Stromal cell of bone marrow (primary cell): ENCODE results near the gene UST.
"Not testable (repeated sequence)": the region's sequence is repeated elsewhere in the genome, so short reads cannot be mapped to it uniquely, and the experiment has no call there.

Source experiments
- DNase-seq: peaks from one replicate; pipeline ENCODE4 v3.0.0-alpha.2; 2012; ENCODE audit warnings: low read depth

Gene UST

GRCh38 chr6:148765898-148766808, 19.3 kb downstream of the UST start:
- DNase-seq = no peak

GRCh38 chr6:148768646-148769270, 21.9 kb downstream of the UST start:
- DNase-seq = no peak

DNA sequence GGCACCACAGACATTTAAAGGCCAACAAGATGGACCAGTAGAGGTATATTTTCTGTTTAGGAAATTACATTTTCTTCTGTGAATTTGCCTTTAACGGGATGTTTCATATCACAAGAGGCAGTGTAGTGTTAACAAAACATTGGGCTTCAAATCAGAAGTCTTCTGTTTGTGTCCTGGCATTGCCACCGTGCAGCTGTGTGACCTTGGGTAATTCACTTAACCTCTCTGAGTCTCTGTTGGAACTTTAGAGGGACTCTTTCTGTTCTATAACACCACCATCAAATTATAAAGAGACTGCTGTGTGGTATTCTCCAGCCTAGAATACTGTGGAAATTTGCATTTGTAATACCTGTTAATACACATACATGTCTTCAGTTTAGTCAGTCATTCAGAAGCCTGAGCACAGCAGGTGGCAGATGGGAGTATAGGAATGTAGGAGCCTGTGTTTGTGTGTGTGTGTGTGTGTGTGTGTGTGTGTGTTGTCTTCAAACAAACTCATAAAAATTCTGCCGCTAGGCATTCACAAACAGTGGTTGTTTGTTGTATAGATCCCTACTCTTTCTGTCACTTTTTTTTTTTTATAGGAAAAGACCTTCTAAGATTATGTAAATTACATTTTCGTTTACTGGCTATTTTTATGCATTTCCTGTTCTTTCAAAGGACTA, 22.6 kb downstream of the UST start:
- DNase-seq = no peak

DNA sequence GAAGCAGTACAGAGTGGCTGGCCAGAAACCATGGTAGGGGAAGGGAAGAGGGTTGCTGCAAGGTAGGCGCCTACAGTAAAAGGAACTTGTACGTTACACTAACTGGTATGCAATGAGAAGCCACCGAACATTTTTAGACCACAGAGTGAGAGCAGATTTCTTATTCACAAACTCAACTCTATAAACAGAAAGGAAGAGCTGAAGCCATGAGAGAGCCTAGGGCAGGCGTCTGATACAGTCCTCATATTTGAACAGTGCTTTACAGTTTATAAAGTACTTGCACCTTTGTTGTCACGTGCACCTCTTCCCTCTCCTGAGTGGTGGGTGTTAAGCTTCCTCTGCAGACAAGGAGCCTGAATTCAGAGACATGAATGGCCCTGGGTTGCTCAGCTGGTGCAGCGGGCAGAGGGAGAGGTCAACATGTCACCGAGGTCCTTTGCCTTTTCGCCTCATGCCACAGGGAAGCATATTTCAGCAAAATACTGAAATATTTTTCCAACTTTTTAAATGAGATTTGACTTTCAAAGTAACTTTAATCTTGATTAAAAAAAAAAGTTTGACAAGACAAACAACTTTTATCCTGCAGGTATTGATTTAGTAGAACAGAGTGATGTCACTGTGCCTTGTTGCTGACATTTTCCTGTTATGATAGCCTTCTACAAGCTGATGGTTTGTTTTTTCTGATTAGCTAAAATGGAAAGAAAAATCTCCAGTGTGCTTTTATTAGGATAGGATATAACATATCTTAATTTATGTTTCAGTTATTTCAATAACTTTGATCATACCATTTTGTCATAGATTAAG, 23.8 kb downstream of the UST start:
- DNase-seq = no peak

DNA sequence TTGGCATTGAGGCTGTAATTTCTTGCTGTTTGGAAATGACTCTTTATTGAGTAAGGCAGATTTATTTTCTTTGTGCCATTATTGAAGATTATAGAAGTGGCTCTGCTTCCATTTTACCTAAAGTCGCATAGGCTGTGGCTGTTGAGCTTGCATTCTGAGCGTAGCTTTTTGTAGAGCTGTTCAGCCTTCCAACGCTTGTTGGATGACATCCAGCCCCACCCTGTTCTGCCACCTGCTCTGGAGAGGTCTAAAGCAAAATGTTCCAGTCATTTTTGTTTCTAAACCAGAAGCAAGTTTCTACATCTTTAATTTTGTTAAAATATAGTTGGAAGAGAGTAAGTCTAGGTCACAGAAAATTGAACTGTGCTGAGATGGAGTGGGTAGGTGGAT, 24.4 kb downstream of the UST start:
- DNase-seq = no peak

- no peak for DNase-seq
Measured at GRCh38 chr6:148771896-148772554, 25.2 kb downstream of the UST start.

- no peak for DNase-seq
Measured at GRCh38 chr6:148775161-148775560, 28.3 kb downstream of the UST start.

GRCh38 chr6:148776321-148777308, 29.8 kb downstream of the UST start:
- DNase-seq = peak; percentile 68

DNA sequence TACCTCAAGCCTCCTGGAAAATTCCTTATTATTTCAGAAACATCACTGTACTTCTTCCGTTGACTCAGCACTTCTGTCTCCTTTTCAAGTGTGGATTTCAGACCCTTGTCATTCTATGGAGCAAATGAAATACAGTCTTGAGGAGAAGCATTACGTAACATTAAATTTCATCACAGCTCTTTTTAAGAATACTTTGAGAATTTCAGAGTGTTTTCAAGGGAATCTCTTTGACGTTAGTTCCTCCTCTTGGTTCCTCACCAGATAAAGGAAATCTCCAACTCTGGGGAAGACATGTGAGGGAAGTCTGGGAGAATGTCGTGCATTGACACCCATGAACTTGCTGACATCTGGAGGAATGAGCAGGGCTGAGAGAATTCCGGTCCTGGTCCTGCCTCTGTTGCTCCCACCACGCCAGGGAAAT, 32.3 kb downstream of the UST start:
- no peak for DNase-seq

GRCh38 chr6:148780423-148780822, 33.6 kb downstream of the UST start:
- DNase-seq = not testable (repeated sequence)

DNA sequence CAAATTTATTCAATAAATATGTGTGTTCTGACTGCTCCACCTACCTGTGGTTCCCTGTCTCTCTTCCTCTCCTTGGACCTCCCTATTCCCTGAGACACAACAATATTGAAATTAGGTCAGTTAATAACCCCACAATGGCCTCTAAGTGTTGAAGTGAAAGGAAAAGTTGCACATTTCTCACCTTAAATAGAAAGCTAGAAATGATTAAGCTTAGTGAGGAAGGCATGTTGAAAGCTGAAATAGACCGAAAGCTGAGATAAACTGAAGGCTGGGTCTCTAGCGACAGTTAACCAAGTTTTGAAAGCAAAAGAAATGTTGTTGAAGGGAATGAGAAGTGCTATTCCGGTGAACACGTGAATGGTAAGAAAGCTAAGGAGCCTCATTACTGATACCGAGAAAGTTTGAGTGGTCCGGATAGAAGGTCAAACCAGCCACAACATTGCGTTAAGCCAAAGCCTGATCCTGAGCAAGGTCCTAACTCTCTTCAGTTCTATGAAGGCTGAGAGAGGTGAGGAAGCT, 34.1 kb downstream of the UST start:
- DNase-seq = no peak

GRCh38 chr6:148789948-148790347, 43.1 kb downstream of the UST start:
- no peak for DNase-seq

DNA sequence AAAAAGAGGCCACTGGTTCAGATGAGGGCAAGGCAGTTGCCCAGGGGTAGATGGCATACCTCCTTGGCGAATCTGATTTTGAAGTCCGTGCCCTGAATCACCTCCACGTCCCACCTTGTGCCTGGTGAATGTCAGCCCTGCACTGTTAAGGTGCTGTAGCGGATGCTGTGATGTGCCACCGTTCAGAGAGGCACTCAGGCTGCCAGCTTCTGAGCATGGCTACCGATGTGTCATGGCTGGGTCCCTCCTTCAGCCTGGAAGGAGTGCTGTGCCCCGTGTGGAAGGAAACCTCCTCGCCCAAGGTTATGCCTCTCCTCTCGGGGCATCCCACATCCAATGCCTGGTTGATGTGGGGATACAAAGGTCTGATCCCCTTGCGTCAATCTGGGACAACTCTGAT, 43.6 kb downstream of the UST start:
- no peak for DNase-seq

DNA sequence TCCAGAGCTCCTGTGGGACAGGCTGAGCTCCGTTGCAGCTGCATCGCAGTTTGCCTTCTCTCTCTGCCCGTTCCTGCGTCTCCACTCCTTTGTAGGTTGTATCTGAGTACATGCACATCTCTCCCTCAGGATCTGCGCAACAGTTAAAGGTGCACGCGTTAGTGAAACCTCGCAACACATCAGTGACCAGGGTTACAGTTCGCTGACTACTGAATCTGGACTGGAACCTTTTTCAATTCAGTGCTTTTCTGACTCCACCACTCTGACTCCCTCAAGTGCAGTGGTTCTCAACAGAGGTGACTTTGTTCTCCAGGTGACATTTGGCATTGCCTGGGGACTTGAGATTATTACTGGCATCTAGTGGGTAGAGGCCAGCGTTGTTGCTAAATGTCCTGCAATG, 44.0 kb downstream of the UST start:
- DNase-seq = no peak

DNA sequence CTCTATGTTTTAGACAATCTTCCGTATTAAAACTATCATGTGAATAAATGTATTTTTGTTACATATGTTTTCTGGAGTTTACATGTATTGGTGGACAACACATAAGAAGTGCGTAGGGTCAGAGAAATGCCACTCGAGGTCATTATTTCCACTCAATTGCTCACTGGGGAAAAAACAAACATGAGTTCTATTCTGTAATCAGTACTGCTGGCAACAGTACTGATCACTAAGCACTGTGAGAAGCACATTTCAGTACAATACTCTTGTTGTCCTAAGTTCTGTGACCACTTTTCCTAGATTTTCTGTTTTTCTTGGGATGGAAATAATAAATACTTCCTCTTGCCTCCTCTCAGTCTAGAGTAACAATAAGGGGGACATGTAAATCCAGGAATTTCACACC, 44.5 kb downstream of the UST start:
- DNase-seq = no peak

DNA sequence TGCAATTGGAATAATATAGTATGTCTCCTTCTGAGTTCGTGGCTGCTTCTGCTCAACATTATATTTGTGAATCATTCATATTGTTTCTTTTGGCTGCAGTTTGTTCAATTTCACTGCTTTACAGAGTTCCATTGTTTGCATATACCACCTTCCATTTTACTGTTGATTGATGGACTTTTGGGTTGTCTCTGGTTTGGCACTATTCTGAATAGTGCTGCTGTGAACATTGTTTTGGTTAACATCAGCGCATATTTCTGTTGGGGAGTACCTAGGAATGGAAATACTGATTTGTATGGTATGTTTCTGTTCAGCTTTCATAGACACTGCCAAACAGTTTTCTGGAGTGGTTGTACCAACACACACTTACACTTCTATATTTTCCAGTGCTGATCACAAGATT, 46.9 kb downstream of the UST start:
- no peak for DNase-seq

- DNase-seq = no peak
Measured at GRCh38 chr6:148794797-148795196, 48.0 kb downstream of the UST start.

DNA sequence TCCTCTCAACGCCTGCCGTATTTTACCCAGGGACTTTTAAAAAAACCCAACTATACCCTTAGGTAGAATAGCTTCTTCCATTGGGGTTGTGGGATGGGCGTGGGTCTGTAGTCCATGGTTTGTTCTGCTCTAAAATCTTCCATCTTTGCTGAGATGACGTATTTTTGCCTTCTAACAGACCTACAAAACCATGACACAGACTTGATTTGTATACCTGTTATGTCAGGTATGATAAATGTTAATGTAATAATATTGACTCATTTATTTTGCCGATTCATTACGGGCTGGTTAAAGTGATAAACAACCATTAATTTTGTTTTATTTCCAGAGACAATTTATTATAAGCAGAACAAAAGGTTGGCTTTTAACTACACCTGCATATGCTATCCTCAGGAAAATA, 48.7 kb downstream of the UST start:
- no peak for DNase-seq

GRCh38 chr6:148799647-148800046, 52.8 kb downstream of the UST start:
- DNase-seq = no peak

DNA sequence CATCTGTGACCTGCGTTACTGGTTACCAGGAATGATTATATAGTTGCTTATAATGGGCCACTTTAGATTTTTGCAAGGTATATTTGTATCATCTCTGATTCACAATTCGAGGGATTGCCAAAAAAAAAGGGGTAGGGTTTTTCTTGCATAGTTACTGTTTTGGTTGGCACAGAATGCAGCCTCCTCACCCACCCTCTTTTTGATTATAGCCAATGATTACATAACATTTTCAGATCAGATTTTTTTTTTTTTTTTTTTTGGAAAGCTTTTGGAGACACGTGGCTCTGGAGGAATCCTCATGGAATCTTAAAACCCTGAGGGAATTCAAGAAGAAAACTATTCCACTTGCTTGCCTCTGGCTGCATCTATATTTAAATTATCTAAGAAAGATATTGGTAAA, 53.7 kb downstream of the UST start:
- peak; percentile 59 for DNase-seq
